GM12872 (cell line): ENCODE data around the gene WWOX.

ENCODE experiments used
- CTCF ChIP-seq: IDR thresholded peaks from 3 replicates; pipeline ENCODE4 v1.5.1; 2011; ENCODE audit warnings: low read depth, mild to moderate bottlenecking, low read length, moderate library complexity; ENCODE audit not compliant: insufficient read depth

The WWOX gene

GRCh38 chr16:78817200-78817739 lies 717.8 kb downstream of the WWOX start:
- TF ChIP-seq CTCF: no peak

- no peak for TF ChIP-seq CTCF
These were observed 721.9 kb downstream of the WWOX start for GRCh38 chr16:78821335-78821734.

GRCh38 chr16:78822509-78822908 lies 723.1 kb downstream of the WWOX start:
- TF ChIP-seq CTCF: no peak

- TF ChIP-seq CTCF: no peak
These were observed 723.6 kb downstream of the WWOX start for GRCh38 chr16:78823027-78823426.

GRCh38 chr16:78829280-78829679 lies 729.8 kb downstream of the WWOX start:
- no peak for TF ChIP-seq CTCF

GRCh38 chr16:78830599-78830998 lies 731.1 kb downstream of the WWOX start:
- TF ChIP-seq CTCF: no peak

GRCh38 chr16:78832100-78832499 lies 732.6 kb downstream of the WWOX start:
- no peak for TF ChIP-seq CTCF

- TF ChIP-seq CTCF: no peak
These were observed 737.5 kb downstream of the WWOX start for GRCh38 chr16:78836802-78837491.
